ENCODE measurements around the gene DNAJC18.

DNA sequence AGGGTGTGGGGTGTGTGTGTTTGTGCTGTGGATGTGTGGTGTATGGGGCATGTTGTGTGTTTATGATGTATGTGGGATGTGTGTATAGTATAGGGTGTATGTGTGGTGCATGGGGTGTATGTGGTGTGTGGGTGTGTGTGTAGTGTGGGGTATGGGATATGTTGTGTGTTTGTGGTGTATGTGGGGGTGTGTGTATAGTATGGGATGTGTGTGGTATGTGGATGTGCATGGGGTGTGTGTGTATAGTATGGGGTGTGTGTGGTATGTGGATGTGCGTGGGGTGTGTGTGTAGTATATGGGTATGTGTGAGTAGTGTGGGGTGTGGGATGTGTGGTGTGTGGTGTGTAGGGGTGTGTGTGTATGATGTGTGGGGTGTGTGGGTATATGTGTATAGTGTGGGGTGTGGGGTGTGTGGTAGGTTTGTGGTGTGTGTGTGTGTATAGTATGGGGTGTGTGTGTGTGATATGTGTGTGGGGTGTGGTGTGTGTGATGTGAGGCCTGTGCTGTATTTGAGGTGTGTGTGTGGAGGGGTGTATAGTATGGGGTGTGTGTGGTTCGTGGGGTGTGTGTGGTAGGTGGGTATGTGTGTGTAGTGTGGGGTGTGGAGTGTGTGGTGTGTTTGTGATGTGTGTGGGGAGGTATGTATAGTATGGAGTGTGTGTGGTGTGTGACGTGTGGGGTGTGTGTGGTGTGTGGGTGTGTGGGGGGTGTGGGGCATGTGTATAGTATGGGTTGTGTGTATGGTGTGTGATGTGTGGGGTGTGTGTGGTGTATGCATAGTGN lies 12.7 kb upstream of the DNAJC18 start:
- TF ChIP-seq, protein P1, sequence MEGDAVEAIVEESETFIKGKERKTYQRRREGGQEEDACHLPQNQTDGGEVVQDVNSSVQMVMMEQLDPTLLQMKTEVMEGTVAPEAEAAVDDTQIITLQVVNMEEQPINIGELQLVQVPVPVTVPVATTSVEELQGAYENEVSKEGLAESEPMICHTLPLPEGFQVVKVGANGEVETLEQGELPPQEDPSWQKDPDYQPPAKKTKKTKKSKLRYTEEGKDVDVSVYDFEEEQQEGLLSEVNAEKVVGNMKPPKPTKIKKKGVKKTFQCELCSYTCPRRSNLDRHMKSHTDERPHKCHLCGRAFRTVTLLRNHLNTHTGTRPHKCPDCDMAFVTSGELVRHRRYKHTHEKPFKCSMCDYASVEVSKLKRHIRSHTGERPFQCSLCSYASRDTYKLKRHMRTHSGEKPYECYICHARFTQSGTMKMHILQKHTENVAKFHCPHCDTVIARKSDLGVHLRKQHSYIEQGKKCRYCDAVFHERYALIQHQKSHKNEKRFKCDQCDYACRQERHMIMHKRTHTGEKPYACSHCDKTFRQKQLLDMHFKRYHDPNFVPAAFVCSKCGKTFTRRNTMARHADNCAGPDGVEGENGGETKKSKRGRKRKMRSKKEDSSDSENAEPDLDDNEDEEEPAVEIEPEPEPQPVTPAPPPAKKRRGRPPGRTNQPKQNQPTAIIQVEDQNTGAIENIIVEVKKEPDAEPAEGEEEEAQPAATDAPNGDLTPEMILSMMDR (IDR thresholded peaks at IDR 0.05; ENCODE audit: borderline replicate concordance, extremely low read depth, low read length, poor library complexity, severe bottlenecking), result no peak
- no peak for TF ChIP-seq EZH2 (IDR thresholded peaks at IDR 0.05; ENCODE audit: borderline replicate concordance, low read depth, low read length, severe bottlenecking)
